ENCODE data around the gene CACNB3. TPM values are rescaled to one million over a fixed set of nuclear protein-coding genes. Genes with fewer than 3 reads are reported as not detected.
A peak's percentile ranks its signal among the peaks of the same experiment; 100 is the strongest.
"Not testable (repeated sequence)": the region's sequence is repeated elsewhere in the genome, so short reads cannot be mapped to it uniquely, and the experiment has no call there.

CACNB3 gene
- total RNA-seq, 1 experiment from 2014 or later = 4.6 TPM

DNA sequence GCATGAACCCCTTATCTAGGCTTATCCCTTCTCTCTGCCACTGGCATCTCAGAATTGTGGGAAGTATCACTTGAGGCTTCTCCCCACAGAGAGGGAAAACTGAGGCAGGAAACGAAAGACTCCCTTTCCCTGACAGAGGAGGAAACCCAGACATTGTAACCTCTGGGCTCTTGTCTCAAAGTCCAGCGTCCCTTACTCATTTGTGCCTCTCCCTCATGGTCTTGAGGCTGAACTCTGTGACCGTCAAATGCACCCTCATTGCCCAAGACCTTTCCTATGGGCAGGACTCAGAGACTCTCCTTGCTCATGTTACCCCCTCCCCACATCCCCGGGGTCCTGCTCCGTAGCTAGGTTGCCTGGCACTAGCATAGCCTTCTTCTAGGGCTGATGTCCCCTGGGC is 3.8 kb downstream of the CACNB3 start:
- Histone ChIP-seq H3K36me3 (replicated peaks; ENCODE audit: control insufficient read depth, insufficient read depth, low read length) (no peaks in the 10 kb centered on the region), H3K4me3 (ENCODE audit: insufficient read depth, low read depth, low read length) (no peak overlapping the region), H3K27me3 (ENCODE audit: control insufficient read depth, insufficient read depth, low read length) (peaks cover 34% of the 10 kb centered on the region)
- no peak for DNase-seq

DNA sequence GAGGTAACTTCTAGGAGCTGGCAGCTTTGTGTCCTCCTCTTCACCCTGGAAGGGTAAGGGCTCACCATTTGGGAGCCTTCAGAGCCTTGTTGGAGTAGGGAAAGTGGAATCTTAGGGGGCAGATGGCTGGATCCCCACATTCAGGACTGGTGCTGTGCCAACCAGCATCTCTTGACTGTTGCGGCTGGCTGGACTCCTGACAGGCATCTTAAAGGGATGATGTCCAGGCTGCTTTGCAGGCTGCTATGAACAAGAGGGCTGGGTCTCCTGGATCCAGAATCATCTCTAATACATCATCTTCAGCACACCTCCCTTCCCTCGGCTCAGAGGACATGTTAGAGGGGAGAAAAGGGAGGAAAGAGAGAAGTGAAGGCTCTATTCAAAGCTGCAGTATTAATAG is 4.4 kb downstream of the CACNB3 start:
- Histone ChIP-seq H3K36me3 (replicated peaks; ENCODE audit: control insufficient read depth, insufficient read depth, low read length) (no peaks in the 10 kb centered on the region), H3K4me3 (ENCODE audit: insufficient read depth, low read depth, low read length) (no peak overlapping the region), H3K27me3 (ENCODE audit: control insufficient read depth, insufficient read depth, low read length) (peaks cover 29% of the 10 kb centered on the region)
- no peak for DNase-seq

DNA sequence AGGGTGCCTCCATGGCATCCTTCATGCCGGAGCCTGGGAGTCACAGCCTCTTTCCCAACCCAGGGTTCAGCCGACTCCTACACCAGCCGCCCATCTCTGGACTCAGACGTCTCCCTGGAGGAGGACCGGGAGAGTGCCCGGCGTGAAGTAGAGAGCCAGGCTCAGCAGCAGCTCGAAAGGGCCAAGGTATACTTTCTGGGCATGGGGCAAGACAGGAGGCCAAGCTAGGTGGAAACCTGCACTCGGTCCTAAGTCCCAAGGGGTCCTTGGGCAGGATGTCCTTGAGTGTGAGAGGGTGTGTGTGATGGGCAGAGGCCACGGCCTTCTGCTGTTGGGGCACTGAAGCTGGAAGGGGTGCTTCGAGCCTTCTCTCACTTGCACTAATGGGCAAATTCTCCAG is 5.0 kb downstream of the CACNB3 start:
- DNase-seq = no peak
- Histone ChIP-seq H3K27me3 (ENCODE audit: control insufficient read depth, insufficient read depth, low read length) (peaks cover 23% of the 10 kb centered on the region), H3K36me3 (replicated peaks; ENCODE audit: control insufficient read depth, insufficient read depth, low read length) (no peaks in the 10 kb centered on the region), H3K4me3 (ENCODE audit: insufficient read depth, low read depth, low read length) (no peak overlapping the region)

DNA sequence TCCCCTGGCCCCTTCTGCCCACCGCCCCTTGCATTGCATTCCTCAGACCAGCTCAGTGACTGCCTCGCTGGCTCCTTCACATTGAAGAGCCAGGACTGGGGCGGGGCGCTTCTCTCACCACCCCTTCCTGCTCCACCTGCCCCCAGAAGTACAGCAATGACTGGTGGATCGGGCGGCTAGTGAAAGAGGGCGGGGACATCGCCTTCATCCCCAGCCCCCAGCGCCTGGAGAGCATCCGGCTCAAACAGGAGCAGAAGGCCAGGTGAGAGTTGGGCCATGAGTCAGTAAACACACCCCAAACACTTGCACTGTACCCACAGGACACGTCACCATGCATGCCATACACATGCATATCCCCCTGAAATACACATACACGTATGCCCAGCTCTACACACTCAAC is 5.8 kb downstream of the CACNB3 start:
- Histone ChIP-seq H3K4me3 (ENCODE audit: insufficient read depth, low read depth, low read length) (no peak overlapping the region), H3K27me3 (ENCODE audit: control insufficient read depth, insufficient read depth, low read length) (peaks cover 19% of the 10 kb centered on the region), H3K36me3 (replicated peaks; ENCODE audit: control insufficient read depth, insufficient read depth, low read length) (peaks cover 2% of the 10 kb centered on the region)
- peak; percentile 89 for DNase-seq

DNA sequence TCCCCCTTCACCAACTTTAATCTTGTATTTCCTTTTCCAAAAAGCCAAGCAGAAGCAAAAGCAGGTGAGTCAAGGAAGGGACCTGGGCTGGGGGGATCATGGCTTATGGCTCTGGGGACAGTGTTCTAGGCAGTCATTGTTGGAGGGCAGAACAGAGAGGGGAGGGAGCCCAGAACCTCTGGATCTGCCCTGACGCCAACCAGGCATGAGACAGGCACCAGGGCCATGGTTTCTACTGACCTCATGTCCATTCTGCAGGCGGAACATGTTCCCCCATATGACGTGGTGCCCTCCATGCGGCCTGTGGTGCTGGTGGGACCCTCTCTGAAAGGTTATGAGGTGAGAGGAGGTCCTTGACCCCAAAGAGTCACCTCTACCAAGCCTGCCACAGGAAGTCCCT is 6.6 kb downstream of the CACNB3 start:
- H3K27me3 ChIP-seq (ENCODE audit: control insufficient read depth, insufficient read depth, low read length) = peaks cover 11% of the 10 kb centered on the region
- peaks cover 8% of the 10 kb centered on the region for H3K36me3 ChIP-seq (replicated peaks; ENCODE audit: control insufficient read depth, insufficient read depth, low read length)

DNA sequence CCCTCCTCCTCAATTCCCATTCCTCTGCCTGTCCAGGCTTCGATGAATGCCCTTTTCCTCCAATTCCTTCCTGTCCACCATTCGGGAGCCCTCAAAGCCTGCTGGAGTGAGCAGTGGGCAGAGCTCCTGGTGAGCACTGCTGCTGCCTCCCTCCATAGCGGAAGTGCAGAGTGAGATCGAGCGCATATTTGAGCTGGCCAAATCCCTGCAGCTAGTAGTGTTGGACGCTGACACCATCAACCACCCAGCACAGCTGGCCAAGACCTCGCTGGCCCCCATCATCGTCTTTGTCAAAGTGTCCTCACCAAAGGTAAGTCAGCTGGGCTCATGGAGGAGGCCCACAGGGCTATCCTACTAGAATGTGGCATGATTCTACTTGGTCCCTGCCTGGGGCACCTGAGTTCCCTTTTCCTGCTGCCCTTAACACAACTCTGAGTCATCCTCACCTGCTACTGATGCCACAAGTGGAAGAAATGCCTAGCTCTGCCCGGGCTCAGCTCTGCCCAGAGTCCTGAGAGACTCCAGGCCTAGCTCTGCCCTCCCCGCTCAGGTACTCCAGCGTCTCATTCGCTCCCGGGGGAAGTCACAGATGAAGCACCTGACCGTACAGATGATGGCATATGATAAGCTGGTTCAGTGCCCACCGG is 8.0 kb downstream of the CACNB3 start:
- no peak for DNase-seq
- no peak overlapping the region for H3K4me3 ChIP-seq (ENCODE audit: insufficient read depth, low read depth, low read length)
- H3K36me3 ChIP-seq (replicated peaks; ENCODE audit: control insufficient read depth, insufficient read depth, low read length) = peaks cover 22% of the 10 kb centered on the region
- H3K27me3 ChIP-seq (ENCODE audit: control insufficient read depth, insufficient read depth, low read length) = peaks cover 4% of the 10 kb centered on the region; the same call in 1 of the 2 replicates

More for the DNA sequence above, 6.6 kb downstream of the CACNB3 start:
- H3K4me3 ChIP-seq (ENCODE audit: insufficient read depth, low read depth, low read length) = no peak overlapping the region
- no peak for DNase-seq

DNA sequence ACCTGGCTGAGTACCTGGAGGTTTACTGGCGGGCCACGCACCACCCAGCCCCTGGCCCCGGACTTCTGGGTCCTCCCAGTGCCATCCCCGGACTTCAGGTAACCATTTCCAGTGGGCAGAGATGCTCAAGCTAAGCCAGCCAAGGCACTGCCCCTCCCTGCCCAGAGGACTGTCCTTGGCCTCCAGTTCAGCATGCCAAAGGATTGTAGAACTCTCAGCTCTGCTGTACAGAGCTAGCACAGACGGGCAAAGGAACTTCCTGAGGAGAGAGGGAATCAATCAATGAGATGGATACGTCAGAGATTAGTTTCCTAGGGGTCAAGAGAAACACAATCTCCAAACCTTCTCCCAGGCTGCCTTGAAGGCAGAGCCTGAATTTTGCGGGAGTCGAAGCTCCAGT is 8.7 kb downstream of the CACNB3 start:
- Histone ChIP-seq H3K27me3 (ENCODE audit: control insufficient read depth, insufficient read depth, low read length) (0 out of 2 replicates have a peak, but pooled peaks cover 1% of the 10 kb centered on the region), H3K4me3 (ENCODE audit: insufficient read depth, low read depth, low read length) (no peak overlapping the region), H3K36me3 (replicated peaks; ENCODE audit: control insufficient read depth, insufficient read depth, low read length) (peaks cover 29% of the 10 kb centered on the region)
- no peak for DNase-seq

DNA sequence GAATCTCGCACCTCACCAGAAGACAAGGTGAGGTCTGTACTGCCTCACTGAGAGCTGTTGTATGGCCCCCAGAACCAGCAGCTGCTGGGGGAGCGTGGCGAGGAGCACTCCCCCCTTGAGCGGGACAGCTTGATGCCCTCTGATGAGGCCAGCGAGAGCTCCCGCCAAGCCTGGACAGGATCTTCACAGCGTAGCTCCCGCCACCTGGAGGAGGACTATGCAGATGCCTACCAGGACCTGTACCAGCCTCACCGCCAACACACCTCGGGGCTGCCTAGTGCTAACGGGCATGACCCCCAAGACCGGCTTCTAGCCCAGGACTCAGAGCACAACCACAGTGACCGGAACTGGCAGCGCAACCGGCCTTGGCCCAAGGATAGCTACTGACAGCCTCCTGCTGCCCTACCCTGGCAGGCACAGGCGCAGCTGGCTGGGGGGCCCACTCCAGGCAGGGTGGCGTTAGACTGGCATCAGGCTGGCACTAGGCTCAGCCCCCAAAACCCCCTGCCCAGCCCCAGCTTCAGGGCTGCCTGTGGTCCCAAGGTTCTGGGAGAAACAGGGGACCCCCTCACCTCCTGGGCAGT is 9.3 kb downstream of the CACNB3 start:
- Histone ChIP-seq H3K36me3 (replicated peaks; ENCODE audit: control insufficient read depth, insufficient read depth, low read length) (peaks cover 34% of the 10 kb centered on the region), H3K4me3 (ENCODE audit: insufficient read depth, low read depth, low read length) (no peak overlapping the region), H3K27me3 (ENCODE audit: control insufficient read depth, insufficient read depth, low read length) (no peaks in the 10 kb centered on the region)
- no peak for DNase-seq

DNA sequence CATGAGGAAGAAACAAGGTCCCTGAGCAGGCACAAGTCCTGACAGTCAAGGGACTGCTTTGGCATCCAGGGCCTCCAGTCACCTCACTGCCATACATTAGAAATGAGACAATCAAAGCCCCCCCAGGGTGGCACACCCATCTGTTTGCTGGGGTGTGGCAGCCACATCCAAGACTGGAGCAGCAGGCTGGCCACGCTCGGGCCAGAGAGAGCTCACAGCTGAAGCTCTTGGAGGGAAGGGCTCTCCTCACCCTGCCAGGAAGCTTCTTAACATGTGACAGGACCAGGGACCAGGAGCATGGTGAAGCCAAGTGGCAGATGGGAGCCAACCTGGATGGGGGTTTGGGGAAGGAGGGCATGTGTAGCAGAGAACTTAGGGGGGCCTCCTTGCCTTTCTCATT is 10.0 kb downstream of the CACNB3 start:
- DNase-seq = no peak
- peaks cover 39% of the 10 kb centered on the region for H3K36me3 ChIP-seq (replicated peaks; ENCODE audit: control insufficient read depth, insufficient read depth, low read length)
- no peak overlapping the region for H3K4me3 ChIP-seq (ENCODE audit: insufficient read depth, low read depth, low read length)
- no peaks in the 10 kb centered on the region for H3K27me3 ChIP-seq (ENCODE audit: control insufficient read depth, insufficient read depth, low read length)

DNA sequence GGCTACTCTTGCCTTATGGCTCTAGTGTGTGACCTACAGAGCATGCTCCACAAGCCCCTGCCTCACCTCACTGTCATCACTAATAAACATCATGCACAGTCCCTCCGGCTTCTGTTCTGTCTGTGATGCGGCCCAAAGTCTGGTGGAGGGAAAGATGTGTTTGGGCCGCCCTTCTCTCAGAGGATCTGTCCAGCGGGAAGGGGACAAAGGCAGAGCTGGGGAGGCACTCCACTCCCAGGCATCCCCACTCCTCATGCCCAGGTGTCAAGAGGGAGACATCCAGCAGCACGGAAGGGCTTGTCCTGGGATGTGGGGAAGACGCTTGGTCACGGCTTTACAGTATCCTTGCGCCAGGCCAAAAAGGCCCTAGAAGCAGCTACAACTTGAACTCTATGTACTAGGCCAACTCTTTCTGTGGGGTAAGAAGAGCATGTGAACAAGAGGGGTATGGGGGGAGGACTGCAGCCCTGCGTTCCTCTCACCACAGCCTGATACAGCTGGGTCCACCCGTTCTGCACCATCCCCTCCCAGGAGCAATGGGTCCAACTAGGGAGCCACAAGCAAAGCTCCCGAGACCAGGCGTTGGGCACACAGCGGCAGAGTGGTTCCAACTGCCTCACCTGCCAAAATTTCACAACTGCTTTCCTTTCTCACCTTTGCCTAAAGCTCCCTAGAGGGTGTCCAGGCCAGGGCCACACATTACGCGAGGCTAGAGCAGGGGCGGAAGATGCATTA is 10.7 kb downstream of the CACNB3 start:
- no peaks in the 10 kb centered on the region for H3K27me3 ChIP-seq (ENCODE audit: control insufficient read depth, insufficient read depth, low read length)
- no peak overlapping the region for H3K4me3 ChIP-seq (ENCODE audit: insufficient read depth, low read depth, low read length)
- peaks cover 45% of the 10 kb centered on the region for H3K36me3 ChIP-seq (replicated peaks; ENCODE audit: control insufficient read depth, insufficient read depth, low read length)
- DNase-seq = no peak

DNA sequence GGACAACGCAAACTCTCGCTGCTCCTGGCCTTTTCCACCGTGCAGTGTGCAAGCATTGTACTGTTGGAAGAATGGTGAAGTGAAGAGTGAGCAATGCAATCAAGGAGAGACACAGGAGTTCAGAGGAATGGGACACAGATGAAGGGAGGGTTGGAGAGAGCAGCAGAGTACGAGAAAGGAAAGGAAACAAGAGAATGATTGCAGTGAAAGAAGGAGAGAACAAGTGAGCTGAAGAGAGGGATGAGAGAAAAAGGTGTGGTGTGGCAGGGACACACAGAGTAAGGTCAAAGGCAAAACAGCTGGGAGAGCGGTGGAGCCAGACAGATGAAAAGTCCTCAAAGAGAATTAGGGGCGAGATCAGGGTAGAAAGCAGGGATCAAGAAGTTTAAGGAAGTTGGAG is 13.0 kb downstream of the CACNB3 start:
- Histone ChIP-seq H3K36me3 (replicated peaks; ENCODE audit: control insufficient read depth, insufficient read depth, low read length) (peaks cover 54% of the 10 kb centered on the region), H3K4me3 (ENCODE audit: insufficient read depth, low read depth, low read length) (no peak overlapping the region)
- DNase-seq = no peak

DNA sequence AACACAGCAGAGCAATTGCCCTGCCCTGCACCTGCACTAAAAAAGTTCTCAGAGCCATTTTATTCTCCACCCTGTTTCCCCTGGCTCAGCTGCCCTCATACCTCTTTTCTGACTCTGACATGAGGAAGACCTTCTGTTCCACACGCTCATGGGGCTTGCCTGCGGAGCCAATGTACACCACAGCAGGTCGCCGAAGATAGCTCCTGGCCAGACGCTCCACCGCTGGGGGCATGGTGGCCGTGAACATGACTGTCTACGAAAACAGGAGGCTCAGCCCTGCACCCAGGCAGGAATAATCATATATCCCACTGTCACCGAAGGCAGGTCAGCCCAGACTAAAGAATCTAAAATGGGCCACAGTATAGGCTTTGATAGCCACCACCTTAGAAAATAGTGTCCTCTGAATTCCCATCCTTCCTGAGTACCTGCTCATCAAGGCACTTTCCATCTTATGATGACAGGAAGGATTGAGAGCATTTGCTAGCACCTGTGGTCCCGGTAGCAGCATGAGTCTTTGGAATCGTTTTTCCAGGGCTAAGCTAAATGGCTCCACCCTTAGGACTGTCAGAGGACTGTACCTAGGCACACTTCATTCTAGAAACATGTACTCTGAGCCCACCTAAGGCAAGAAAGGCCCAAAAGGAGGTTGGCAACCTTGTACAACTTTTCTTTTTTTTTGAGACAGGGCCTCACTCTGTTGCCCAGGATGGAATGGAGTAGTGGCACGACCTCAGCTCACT is 14.2 kb downstream of the CACNB3 start:
- Histone ChIP-seq H3K27me3 (ENCODE audit: control insufficient read depth, insufficient read depth, low read length) (no peaks in the 10 kb centered on the region), H3K4me3 (ENCODE audit: insufficient read depth, low read depth, low read length) (no peak overlapping the region), H3K36me3 (replicated peaks; ENCODE audit: control insufficient read depth, insufficient read depth, low read length) (peaks cover 66% of the 10 kb centered on the region)
- DNase-seq = no peak

More for the DNA sequence above, 13.0 kb downstream of the CACNB3 start:
- H3K27me3 ChIP-seq (ENCODE audit: control insufficient read depth, insufficient read depth, low read length) = no peaks in the 10 kb centered on the region

DNA sequence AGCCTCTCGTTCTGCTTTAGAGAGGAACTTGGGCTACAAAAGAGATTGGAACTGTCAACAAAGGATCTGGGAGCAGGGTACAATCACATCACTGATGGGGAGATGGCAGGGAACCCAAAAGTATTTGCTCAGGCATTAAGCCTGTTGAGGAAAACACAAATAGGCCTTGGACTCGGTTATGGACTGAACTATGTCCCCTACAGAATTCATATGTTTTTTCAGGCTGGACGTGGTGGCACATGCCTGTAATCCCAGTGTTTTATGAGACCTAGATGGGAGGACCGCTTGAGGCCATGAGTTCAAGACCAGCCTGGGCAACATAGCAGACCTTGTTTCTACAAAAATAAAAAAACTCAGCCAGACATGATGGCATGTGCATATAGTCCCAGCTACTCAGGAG is 19.8 kb downstream of the CACNB3 start:
- Histone ChIP-seq H3K27me3 (ENCODE audit: control insufficient read depth, insufficient read depth, low read length) (no peaks in the 10 kb centered on the region), H3K4me3 (ENCODE audit: insufficient read depth, low read depth, low read length) (no peak overlapping the region), H3K36me3 (replicated peaks; ENCODE audit: control insufficient read depth, insufficient read depth, low read length) (peaks cover 51% of the 10 kb centered on the region)
- DNase-seq = no peak

DNA sequence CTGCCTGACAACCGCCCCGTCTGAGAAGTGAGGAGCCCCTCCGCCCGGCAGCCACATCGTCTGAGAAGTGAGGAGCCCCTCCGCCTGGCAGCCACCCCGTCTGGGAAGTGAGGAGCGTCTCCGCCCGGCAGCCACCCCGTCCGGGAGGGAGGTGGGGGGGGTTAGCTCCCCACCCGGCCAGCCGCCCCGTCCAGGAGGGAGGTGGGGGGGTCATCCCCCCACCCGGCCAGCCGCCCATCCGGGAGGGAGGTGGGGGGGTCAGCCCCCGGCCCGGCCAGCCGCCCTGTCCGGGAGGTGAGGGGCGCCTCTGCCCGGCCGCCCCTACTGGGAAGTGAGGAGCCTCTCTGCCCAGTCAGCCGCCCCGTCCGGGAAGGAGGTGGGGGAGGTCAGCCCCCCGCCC is 23.7 kb downstream of the CACNB3 start:
- H3K36me3 ChIP-seq (replicated peaks; ENCODE audit: control insufficient read depth, insufficient read depth, low read length) = peaks cover 36% of the 10 kb centered on the region
- H3K27me3 ChIP-seq (ENCODE audit: control insufficient read depth, insufficient read depth, low read length); DNase-seq; H3K4me3 ChIP-seq (ENCODE audit: insufficient read depth, low read depth, low read length): not testable (repeated sequence)

Measured in H7 (cell line).